T-helper 1 cell treated with Interleukin-12 subunit alpha and Interleukin-12 subunit beta and Interleukin-4 antibody, amounts not matched to agents 30 ng/mL and 1 ng/mL, for 36 hours (primary cell): Measurements from ENCODE around the gene GNG12. TPM values are rescaled to one million over a fixed set of nuclear protein-coding genes. Genes with fewer than 3 reads are reported as not detected.
"Not testable (repeated sequence)": the region's sequence is repeated elsewhere in the genome, so short reads cannot be mapped to it uniquely, and the experiment has no call there.

Experiments used
- intact Hi-C: fragments of 100-400 bp; cut with micrococcal nuclease; formaldehyde crosslinking; loops from one replicate; pipeline ENCODE4 v1.15.1; 2024
- total RNA-seq: library from RNA; stranded (reverse); gene quantifications from 2 replicates; pipeline ENCODE4 v1.2.3, GENCODE V29; 2022

The GNG12 gene
- total RNA-seq, 1 donor from 2014 or later: 0.12 TPM

- intact Hi-C loops: loop anchor here (1.0 to 5.0 kb wide), 3 partner anchors 51 to 804 kb away; partner anchors contain the start of genes DEPDC1 and GADD45A
Measured at GRCh38 chr1:67735806-67736627, 97.2 kb downstream of the GNG12 start.

- intact Hi-C loops: loop anchor here (5.0 kb wide), 2 partner anchors 762 to 803 kb away; partner anchors contain the start of gene DEPDC1
Measured at GRCh38 chr1:67735206-67735605, 98.1 kb downstream of the GNG12 start.

DNA sequence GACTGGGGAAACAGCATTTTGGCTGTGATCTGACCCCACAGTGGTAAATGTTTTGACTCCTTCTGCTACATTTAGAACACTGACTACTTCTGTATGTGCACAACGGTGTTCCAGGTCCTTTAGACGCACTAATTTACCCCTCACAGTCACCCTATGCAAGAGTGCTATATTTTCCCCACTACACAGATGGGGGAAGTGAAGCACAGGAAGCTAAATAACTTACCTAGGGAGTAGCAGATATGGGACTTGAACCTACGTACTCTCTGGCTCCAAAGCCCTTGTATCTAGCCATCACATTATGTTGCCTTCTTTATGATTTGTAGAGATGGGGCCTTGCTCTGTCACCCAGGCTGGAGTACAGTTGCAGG is 99.0 kb downstream of the GNG12 start:
- intact Hi-C loops: no loop called here

GRCh38 chr1:67733681-67734322 is 99.5 kb downstream of the GNG12 start:
- intact Hi-C loops: loop anchor here (2.0 kb wide), 1 partner anchor 19 kb away; no protein-coding TSS in a partner anchor

- intact Hi-C loops: loop anchor here (2.0 kb wide), 1 partner anchor 20 kb away; no protein-coding TSS in a partner anchor
Measured at GRCh38 chr1:67732750-67733151, 100.5 kb downstream of the GNG12 start.

DNA sequence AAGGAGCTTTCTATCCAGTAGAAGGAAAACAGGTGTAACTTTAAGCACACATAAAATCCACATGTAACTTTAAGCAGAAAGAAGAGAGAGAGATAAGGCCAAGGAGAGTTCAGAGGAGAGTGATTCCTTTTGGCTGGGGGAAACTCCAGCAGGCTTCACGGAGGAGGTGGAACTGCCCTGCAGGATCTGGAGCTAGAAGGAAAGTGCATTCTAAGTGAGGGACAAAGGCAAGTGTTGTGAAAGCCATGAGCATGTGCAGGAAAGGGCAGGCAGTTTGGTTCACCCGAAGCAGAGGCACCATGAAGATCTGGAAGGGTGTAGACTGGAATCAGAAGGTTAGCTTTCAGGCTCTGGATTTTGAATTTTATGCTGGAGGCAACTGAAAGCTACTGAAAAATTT is 101.9 kb downstream of the GNG12 start:
- intact Hi-C loops: no loop called here

- intact Hi-C loops: not testable (repeated sequence)
Measured at GRCh38 chr1:67730312-67730711, 103.0 kb downstream of the GNG12 start.

GRCh38 chr1:67729872-67730271 is 103.4 kb downstream of the GNG12 start:
- intact Hi-C loops: no loop called here

DNA sequence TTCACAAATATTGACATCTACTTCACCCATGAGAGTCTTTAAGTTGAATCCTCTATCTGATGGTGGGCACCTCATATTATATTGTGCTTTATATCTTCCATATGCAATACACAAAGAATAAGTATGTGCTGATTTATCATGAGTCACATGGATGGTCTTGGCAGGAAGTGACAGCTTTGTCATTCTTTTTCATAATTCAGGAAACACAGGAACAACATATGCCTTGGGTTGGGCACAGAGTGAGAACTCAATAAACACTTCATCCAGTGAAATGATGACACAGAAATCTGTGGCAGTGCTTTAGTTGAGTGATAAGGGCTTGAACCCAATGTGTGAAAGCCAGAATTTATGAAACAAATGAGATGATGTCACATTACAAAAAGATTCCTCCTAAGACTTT is 107.0 kb downstream of the GNG12 start:
- intact Hi-C loops: no loop called here

DNA sequence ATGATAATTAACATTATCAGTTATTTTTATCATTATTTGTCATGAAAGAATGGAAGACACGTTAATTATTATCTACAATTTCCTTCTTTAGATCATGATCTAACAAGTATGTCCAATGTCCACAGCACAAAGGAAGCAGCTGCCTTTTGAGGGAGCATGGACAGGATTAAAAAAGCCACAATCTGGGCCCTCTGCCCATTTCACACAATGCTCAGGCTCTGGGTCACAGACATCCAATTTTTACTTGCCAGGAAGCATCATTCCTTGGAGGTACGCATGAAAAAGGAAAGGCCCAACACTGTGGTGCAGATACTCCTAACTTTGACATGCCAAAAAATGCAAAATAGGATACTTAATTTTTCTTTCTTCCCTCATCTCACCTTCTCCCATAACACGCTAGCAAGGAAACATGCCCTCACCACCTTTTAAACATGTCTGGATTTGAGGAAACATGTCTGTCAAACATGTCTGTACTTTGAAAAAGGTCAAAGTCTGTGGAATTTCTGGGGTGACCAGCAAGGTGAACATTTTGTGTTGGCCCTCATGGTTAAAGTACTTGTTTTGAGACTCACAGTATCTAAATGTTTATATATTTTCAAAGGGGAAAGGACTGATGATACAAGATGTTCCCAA is 108.2 kb downstream of the GNG12 start:
- intact Hi-C loops: no loop called here

DNA sequence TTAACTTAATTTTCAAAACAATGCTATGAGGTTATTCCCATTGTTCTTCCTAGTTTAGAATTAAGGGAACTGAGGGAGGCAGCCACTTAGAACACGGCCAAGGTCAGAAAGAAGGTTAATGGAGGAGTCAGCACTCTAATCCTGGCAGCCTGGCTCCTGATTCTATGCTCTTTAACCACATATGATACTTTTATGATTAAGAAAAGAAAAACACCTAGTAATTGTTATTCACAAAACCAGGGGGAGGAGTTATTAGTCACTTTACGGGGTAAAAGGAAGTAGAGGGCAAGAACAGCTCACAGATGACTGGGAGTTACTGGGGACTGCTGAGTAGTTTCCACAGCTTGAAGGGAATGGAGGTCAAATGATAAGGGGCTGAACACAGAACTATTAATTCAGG is 109.6 kb downstream of the GNG12 start:
- intact Hi-C loops: no loop called here

DNA sequence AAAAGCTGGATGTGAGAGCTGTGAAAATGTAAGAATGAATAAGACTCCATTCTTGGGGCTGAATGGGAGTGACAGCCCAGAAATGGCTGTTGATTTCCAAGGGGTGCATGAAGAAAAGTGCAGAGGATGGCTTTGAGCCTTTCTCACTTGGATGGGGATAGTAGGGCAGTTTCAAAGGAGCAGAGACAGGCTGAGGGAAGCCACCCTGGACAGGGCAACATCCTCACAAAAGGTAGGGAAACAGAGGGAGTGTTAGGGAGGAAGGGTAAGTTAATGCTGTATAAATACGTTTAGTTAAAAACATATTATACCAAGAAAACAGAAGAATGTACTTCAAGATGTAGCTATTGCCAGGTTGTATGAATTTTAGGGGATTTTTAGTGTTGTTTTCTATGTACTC is 110.1 kb downstream of the GNG12 start:
- intact Hi-C loops: no loop called here

GRCh38 chr1:67722292-67722944 is 110.8 kb downstream of the GNG12 start:
- intact Hi-C loops: no loop called here

DNA sequence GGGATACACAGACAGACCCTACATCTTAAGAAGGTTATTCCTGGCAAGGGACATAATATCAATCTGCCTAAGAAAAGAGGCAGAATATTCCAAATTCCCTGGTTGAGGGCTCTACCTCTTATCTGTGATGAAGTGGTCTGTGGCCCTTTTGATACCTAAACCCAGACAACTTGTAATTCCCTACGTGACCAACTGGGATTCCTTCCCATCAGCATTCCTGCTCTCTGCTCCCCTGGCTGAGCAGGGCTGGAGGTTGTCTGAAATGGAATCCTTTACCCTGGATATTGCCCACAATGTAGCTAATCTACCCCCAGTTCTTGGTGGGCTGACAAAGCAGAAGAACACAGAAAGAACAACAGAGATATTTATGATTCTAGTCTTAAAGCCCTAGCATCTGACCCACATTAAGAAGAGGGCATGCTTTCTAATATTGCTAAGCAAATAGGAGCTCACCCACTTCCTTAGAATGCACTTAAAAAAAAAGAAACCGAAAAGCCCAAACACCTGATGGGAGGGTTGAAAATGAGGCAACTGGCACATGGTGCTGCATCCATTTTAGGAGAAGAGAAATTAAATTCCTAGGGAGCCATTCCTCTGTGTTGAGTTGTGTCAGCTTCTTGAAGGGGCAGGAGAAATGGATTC is 111.5 kb downstream of the GNG12 start:
- intact Hi-C loops: no loop called here

GRCh38 chr1:67721112-67721511 is 112.2 kb downstream of the GNG12 start:
- intact Hi-C loops: no loop called here

DNA sequence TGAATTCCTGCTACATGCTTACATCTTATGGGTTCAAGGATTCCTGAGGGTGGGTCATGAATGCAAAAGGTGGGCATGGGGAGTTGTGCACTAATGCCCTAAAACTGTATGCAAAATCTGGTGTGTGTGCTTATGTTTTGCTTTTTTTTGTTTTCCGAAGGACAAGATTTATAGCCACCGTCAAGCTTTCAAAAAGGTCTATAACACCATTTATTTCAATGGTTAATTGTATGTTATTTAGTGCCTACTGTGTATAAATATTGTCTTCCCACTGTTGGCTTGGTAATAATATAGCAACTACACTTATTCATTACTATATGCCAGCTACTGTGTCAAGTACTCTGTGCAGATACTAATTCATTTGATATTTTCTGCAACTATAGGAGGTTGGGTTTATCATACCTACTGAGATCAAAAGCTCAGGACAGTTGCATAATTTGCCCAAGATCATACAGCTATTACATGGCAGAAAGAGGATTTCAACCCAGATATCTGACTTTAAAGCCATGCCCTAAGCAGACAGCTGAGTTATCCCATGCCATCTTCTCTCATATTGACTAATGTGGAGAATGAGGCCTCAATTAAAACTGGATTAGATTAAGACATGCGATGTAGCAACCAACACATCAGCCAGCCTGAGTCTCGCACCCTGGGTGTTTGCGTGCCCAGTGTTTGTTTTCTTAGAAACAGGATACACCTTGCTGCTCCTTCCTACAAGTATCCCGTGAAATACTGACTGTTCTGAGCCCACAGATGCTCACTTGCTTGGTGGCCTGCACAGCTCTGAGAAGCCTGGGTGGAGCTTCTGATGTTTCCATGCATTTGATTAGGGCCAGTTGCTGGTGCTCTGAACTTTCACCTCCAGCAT is 113.7 kb downstream of the GNG12 start:
- intact Hi-C loops: no loop called here

DNA sequence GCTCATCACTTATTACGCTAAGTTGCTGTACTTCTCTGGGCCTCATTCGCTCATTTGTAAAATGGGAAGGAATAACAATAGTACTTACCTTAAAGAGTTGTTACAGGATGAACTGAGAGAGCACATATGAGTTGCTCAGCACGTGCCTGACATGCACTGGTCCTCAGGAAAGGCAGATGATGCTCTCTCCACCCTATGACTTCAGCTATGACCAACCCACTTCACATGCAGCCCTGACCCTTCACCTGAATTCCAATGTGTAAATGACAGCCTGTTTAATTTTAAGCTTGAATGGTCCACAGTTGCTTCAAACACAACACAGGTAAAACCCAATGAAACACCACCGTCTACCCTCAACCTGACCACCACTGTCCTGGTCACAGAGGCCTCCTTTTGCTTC is 115.4 kb downstream of the GNG12 start:
- intact Hi-C loops: no loop called here

DNA sequence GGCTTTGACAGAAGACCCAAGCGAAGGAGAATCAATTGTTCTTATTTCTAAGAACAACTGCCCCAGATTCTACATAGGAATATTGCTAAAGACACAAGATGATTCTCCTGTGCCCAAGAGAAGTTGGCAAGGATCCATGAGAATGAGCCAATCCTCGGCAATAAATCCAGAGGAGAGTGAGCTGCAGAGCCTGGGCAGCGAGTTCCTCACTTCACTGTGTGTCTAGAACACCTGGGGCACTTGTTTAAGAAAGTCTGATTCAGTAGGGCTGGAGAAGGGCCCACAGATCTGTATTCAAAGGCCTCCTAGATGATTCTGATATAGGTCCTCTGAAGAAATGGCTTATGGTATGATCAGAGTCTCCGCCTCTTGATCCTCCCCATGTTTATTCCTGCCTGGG is 116.5 kb downstream of the GNG12 start:
- intact Hi-C loops: no loop called here

GRCh38 chr1:67715819-67716218 is 117.4 kb downstream of the GNG12 start:
- intact Hi-C loops: no loop called here
